ENCODE results near the gene CLTRN. TPM values are rescaled to one million over a fixed set of nuclear protein-coding genes. Genes with fewer than 3 reads are reported as not detected.
"Not testable (repeated sequence)": the region's sequence is repeated elsewhere in the genome, so short reads cannot be mapped to it uniquely, and the experiment has no call there.

Gene CLTRN, protein sequence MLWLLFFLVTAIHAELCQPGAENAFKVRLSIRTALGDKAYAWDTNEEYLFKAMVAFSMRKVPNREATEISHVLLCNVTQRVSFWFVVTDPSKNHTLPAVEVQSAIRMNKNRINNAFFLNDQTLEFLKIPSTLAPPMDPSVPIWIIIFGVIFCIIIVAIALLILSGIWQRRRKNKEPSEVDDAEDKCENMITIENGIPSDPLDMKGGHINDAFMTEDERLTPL
- under 1 TPM in 1 of 3 donors, not detected in 2; 0.28 TPM for total RNA-seq
- total RNA-seq (2013) = 0.20 TPM

DNA sequence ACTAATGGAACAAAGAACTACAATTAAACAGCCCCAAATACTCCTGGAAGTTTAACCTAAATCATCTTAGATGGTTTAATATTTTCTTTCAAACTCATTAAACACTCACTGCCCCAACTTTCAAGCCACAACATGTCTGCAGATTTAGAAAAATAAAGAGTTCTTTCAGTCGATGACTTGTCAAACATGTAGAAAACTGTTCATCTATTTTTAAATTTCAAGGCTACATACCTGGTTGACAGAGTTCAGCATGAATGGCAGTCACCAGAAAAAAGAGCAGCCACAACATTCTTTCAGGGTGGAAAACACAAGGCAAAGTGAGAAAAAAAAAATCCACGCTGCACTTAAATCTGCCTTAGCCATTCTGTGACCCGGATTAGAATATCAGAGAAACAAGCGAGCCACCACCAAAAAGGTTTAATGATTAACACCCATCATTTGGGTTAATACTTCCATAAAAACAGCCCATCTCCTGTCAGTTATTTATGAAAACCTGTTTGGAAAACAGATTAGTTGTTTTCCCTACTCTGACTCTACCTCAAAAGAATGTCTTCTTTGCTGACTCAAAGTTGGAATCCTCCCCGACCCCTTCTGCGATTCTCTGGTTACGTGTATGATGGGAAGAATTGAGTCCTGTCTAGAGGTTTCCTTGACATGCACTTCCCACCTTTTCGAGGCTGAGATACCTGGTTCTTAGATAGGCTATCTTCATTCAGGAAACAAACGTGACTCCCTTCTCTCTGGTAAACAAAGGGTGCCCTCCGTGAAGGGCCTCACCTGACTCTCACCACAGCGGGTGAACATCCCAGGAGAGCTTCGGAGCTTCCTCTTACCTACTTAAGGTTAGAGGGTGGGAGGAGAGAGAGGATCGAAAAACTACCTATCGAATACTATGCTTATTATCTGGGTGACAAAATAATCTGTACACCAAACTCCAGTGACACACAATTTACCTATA lies at the start of gene CLTRN:
Gene CLTRN (minus strand): TSS at position 319 of the 958 bp plus-strand sequence. CDS start 30 bp downstream, at position 289.
- Histone ChIP-seq H3K36me3 (ENCODE audit: control insufficient read depth, insufficient read depth, low read length) (no peaks in the 10 kb centered on the region), H3K9me3 (ENCODE audit: control insufficient read depth, insufficient read depth, low read length) (no peaks in the 10 kb centered on the region), H3K4me3 (ENCODE audit: low read length) (no peak within 1 kb of the TSS), H3K27me3 (ENCODE audit: control insufficient read depth, insufficient read depth, low read length) (no peaks in the 10 kb centered on the region), H3K4me1 (ENCODE audit: control insufficient read depth, insufficient read depth, low read length) (no peaks in the 10 kb centered on the region), H3K27ac (ENCODE audit: low read length) (no peak within 1 kb of the TSS)
- intact Hi-C loops (cut with micrococcal nuclease) = no loop called here
- H3K27ac Mint-ChIP-seq = no peak within 1 kb of the TSS
- H3K4me1 Mint-ChIP-seq = no peaks in the 10 kb centered on the region
- H3K27me3 Mint-ChIP-seq (ENCODE audit: low read depth in 2 of 2) = peaks cover 15 to 76% of the 10 kb centered on the region in 2 donors
- H3K4me3 Mint-ChIP-seq = no peak within 1 kb of the TSS
- DNase-seq (no peak), ATAC-seq (no peak)
- TF ChIP-seq CTCF (IDR thresholded peaks at IDR 0.05) = no peak
- whole genome bisulfite sequencing (ENCODE audit: insufficient coverage) = 68% methylated on average over 6 of the region's 14 CpGs
- no peaks in the 10 kb centered on the region for H3K9me3 Mint-ChIP-seq
- no peaks in the 10 kb centered on the region for H3K36me3 Mint-ChIP-seq

- H3K27me3 Mint-ChIP-seq (ENCODE audit: low read depth in 2 of 2); H3K4me1 Mint-ChIP-seq; DNase-seq; H3K27ac Mint-ChIP-seq; H3K27ac ChIP-seq (ENCODE audit: low read length); intact Hi-C loops (cut with micrococcal nuclease); H3K36me3 Mint-ChIP-seq; H3K4me3 Mint-ChIP-seq; H3K9me3 ChIP-seq (ENCODE audit: control insufficient read depth, insufficient read depth, low read length); H3K9me3 Mint-ChIP-seq; H3K27me3 ChIP-seq (ENCODE audit: control insufficient read depth, insufficient read depth, low read length); H3K36me3 ChIP-seq (ENCODE audit: control insufficient read depth, insufficient read depth, low read length); ATAC-seq; H3K4me1 ChIP-seq (ENCODE audit: control insufficient read depth, insufficient read depth, low read length); H3K4me3 ChIP-seq (ENCODE audit: low read length): not testable (repeated sequence)
- 92% methylated on average over 3 of the region's 8 CpGs for WGBS (ENCODE audit: insufficient coverage)
Observed at GRCh38 chrX:15704273-15704672, 39.7 kb upstream of the CLTRN start.

DNA sequence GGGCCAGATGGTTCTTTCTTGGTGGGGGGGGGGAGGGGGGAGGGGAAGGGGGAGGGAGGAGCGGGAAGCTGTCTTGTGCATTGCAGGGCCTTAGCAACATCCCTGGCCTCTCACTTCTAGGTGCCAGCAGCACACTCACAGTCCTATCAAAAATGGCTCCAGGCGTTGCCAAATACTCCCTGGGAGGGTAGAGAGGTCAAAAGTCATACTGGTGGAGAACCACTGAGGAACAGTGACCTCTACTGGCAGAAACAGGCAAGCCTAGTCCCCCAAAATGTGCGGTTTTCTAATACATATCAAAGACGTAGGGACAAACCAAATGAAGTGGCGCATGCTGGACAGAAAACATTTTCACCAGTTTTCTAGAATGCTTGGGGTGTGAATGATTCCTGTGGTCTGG lies 39.2 kb upstream of the CLTRN start:
- H3K27ac Mint-ChIP-seq; H3K4me3 ChIP-seq (ENCODE audit: low read length); DNase-seq; H3K4me3 Mint-ChIP-seq; H3K36me3 Mint-ChIP-seq; intact Hi-C loops (cut with micrococcal nuclease); H3K9me3 ChIP-seq (ENCODE audit: control insufficient read depth, insufficient read depth, low read length); H3K36me3 ChIP-seq (ENCODE audit: control insufficient read depth, insufficient read depth, low read length); H3K4me1 Mint-ChIP-seq; H3K9me3 Mint-ChIP-seq; H3K4me1 ChIP-seq (ENCODE audit: control insufficient read depth, insufficient read depth, low read length); H3K27ac ChIP-seq (ENCODE audit: low read length); H3K27me3 Mint-ChIP-seq (ENCODE audit: low read depth in 2 of 2); H3K27me3 ChIP-seq (ENCODE audit: control insufficient read depth, insufficient read depth, low read length): not testable (repeated sequence)
- no CpG with 5 or more reads among the region's 5 CpGs for WGBS (ENCODE audit: insufficient coverage)
- peak; percentile 53 to 78 (median 74) for ATAC-seq

GRCh38 chrX:15702488-15703371 lies 38.1 kb upstream of the CLTRN start:
- Histone ChIP-seq H3K4me1 (ENCODE audit: control insufficient read depth, insufficient read depth, low read length) (no peaks in the 10 kb centered on the region), H3K4me3 (ENCODE audit: low read length) (no peak overlapping the region), H3K36me3 (ENCODE audit: control insufficient read depth, insufficient read depth, low read length) (no peaks in the 10 kb centered on the region), H3K9me3 (ENCODE audit: control insufficient read depth, insufficient read depth, low read length) (no peaks in the 10 kb centered on the region), H3K27me3 (ENCODE audit: control insufficient read depth, insufficient read depth, low read length) (no peaks in the 10 kb centered on the region), H3K27ac (ENCODE audit: low read length) (no peak overlapping the region)
- no peaks in the 10 kb centered on the region for H3K27me3 Mint-ChIP-seq (ENCODE audit: low read depth in 2 of 2)
- no peak for TF ChIP-seq CTCF (IDR thresholded peaks at IDR 0.05)
- H3K4me1 Mint-ChIP-seq = no peaks in the 10 kb centered on the region
- no peak overlapping the region for H3K4me3 Mint-ChIP-seq
- H3K36me3 Mint-ChIP-seq = no peaks in the 10 kb centered on the region
- H3K27ac Mint-ChIP-seq = no peak overlapping the region
- no peak for DNase-seq
- no peak for ATAC-seq
- 98% methylated on average over 38 of the region's 40 CpGs for WGBS (ENCODE audit: insufficient coverage)
- H3K9me3 Mint-ChIP-seq = no peaks in the 10 kb centered on the region
- intact Hi-C loops (cut with micrococcal nuclease) = no loop called here
